HG03378 (cell line): Measurements from ENCODE around the gene SFSWAP.
"Not testable (repeated sequence)": the region's sequence is repeated elsewhere in the genome, so short reads cannot be mapped to it uniquely, and the experiment has no call there.

Source experiments
- ATAC-seq: cut with Tn5 transposase; IDR thresholded peaks from one replicate; pipeline ENCODE4 v1.9.1; 2021; ENCODE audit warnings: mild to moderate bottlenecking, moderate library complexity; ENCODE audit not compliant: unreplicated experiment

SFSWAP gene

GRCh38 chr12:131679186-131679585 lies 31.7 kb upstream of the SFSWAP start:
- ATAC-seq, result not testable (repeated sequence)

- ATAC-seq, result not testable (repeated sequence)
Measured at GRCh38 chr12:131679816-131680215, 31.1 kb upstream of the SFSWAP start.

DNA sequence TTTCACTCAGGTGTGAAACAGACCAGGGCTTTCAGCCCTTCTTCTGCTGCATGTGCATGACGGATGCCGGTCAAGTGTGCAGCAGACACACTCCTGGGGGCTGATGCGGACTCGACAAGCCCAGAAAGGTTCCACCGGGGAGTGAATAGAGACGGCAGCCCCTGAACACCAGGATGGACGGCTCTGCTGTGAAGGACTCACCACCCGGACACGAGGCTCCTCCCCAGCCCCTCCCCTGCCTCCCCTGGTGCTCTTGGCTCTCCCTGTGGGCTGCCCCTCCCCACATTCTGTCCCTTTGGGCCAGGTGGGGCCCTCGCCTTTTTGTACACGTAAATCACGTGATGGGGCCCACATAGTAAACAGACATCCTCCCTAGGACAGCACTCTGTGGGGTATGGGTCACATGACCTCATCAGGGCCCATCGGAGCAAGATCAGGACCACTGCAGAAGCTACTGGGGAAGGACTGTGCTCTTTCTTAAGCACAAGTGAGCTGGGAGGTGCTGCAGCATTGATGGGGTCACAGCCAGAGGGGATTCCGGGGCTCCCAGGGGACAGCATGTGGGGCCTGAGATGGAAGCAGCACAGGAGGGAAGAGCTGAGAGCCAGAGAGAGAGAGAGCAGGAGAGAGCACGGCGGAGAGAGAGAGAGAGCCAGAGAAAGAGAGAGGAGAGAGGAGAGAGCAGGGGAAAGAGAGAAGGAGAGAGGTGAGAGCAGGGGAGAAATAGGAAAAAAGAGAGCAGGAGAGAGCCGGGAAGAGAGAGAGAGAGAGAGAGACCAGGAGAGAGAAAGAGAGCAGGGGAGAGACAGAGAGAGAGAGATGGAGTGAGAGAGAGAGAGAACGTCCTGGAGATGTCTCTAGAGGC lies 30.3 kb upstream of the SFSWAP start:
- ATAC-seq, result not testable (repeated sequence)

- ATAC-seq, result no peak
Measured at GRCh38 chr12:131681257-131681620, 29.7 kb upstream of the SFSWAP start.

DNA sequence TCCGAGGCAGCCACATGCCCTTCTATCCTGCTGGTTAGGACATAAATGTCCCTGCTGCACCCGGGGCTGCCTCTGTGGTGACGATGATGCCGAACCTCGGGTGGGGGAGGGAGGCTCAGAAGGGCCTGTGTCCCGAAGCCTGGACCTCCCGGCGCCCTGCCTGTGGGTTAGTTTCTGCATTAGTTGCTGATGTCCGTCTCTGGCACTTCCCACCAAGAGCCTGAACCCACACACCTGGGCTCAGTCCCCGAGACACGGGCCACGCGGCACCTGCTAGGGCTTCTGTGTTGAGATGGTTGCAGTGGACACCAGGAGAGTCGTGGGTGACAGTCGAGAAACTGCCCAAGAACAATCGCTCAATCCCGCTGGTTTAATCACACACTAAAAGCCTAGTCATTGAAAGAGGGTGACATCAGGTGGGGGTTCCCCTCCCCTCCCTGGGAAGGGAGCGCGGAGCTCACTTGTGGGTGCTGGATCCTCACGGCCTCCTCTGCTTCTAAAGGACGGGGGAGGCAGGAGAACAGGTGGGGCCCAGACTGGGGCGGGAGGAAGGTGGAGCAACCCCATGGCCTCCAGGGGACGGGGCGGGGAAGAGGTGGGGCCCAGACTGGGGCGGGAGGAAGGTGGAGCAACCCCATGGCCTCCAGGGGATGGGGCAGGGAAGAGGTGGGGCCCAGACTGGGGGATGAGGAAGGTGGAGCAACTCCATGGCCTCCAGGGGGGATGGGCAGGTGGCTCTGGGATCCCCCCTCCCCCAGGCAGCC lies 29.0 kb upstream of the SFSWAP start:
- ATAC-seq, result peak; percentile 68

DNA sequence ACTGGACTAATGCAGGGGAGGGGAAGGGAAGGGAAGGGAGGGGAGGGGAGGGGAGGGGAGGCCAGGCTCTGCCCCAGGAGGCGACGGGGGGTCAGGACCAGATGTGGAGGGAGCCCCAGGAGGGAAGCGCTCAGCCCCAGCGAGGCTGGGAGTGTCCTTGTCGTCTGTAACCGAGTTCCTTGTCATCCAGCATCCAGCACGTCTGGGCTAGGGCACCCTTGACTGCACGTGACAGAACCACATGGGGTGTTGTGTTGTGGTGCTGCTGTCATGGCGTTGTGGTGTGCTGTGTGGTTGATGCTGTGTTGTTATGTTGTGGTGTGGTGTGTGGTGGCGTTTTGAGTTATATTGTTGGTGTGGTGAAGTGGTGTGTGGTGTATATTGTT lies 28.4 kb upstream of the SFSWAP start:
- ATAC-seq, result no peak

DNA sequence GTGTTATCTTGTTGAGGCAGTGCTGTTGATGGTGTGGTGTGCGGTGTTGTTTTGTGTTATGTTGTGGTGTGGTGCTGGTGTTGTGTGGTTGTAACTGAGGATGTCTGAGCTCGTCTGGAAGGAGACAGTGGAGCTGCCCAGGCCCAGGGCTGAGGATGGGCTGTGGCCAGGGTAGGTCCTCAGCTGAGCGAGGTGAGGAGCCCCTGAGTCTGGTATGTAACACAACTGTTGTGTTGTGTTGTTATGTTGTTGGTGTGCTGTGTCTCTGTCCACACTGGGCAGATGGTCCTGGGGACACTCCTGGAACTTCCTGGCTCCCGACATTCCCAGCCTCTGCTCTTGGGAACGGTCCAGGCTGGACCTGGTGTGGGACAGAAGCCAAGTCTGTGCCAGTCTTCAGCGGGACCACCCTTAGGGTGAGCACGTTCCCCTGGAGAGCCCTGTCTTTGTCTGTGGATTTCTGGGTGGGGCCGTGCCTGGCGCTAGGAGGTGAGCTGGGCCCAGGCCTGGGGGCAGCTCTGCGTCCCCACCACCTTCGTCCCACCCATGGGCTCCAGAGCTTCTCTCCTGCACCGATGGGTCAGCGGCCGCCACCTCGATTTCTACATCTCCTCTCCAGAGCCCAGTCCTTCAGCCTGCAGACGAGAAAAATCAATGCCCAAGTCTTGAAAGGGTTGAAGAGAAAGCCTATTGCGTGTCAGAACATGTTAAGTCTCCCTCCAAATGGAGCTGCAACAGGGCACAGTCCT lies 27.4 kb upstream of the SFSWAP start:
- no peak for ATAC-seq

DNA sequence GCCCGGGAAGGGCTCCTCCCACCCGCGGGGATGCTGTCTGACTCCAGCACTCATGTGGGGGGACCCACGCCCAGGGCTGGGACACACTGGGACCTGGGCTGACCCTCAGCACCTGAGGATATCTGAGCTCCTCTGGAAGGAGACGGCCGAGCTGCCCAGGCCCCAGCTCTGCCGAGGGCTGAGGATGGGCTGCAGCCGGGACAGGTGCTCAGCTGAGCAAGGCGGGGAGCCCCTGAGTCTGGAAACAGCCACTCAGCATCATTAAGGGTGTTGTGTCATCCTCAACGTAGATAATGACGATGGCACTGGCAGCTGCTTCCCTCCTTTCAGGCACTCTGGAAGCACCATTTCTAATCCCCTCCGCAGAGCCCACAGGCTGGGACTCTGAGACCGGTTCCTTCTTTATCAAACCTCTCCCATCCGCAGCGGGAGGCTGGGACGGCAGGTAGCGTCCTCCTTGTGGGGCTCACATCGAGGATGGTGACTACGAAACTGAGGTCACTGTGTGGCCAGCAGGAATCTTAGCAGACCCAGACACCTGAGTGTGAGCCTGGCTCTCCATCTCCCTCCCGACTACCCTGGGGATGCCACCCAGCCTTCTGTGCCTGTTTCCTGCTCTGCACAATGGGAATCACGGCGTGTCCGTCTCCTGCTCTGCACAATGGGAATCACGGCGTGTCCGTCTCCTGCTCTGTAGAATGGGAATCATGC lies 26.7 kb upstream of the SFSWAP start:
- ATAC-seq, result no peak

GRCh38 chr12:131687346-131688125 lies 23.4 kb upstream of the SFSWAP start:
- ATAC-seq, result no peak

- no peak for ATAC-seq
Measured at GRCh38 chr12:131688131-131688844, 22.6 kb upstream of the SFSWAP start.

DNA sequence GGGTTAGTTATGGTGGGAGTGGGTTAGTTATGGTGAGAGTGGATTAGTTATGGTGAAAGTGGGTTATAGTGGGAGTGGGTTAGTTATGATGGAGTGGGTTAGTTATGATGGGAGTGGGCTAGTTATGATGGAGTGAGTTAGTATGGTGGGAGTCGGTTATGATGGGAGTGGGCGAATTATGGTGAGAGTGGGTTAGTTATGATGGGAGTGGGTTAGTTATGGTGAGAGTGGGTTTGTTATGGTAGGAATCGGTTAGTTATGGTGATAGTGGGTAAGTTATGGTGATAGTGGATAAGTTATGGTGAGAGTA lies 22.1 kb upstream of the SFSWAP start:
- ATAC-seq, result no peak

- ATAC-seq, result no peak
Measured at GRCh38 chr12:131690320-131690719, 20.6 kb upstream of the SFSWAP start.

- ATAC-seq, result no peak
Measured at GRCh38 chr12:131692431-131692830, 18.5 kb upstream of the SFSWAP start.

DNA sequence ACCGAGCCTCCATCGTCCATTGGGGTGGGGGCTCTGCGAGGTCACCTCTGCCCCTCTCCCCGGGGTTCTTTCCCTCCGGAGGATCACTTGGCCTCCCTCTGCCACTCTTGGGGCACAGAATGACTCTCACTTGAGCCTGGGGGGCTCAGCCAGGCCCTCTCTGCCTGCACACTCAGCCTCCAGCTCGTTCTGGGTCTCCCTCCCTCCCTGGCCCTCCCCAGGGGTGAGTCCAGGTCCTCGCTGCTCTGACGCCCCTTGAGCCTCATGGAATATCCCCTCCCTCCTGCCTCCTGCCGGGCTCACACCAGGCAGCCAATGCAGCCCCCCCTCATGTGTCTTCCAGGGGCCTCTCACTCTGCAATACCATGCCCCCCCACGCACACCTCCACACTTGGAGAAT lies 17.7 kb upstream of the SFSWAP start:
- ATAC-seq, result no peak

GRCh38 chr12:131694116-131694838 lies 16.6 kb upstream of the SFSWAP start:
- no peak for ATAC-seq

DNA sequence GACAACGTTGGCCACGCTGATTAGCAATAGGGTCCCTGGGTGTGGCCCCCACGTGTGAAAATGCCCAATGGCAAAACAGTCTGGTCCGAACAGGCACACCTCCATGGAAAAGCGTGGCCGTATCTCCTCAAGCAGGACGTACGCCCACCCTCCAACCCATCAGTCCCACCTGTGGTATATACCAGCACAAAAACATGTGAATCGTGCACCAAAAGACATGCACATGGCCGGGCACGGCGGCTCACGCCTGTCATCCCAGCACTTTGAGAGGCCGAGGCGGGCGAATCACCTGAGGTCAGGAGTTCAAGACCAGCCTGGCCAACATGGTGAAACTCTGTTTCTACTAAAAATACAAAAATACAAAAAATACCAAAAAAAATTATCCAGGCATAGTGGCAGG lies 14.9 kb upstream of the SFSWAP start:
- no peak for ATAC-seq

GRCh38 chr12:131698286-131698685 lies 12.6 kb upstream of the SFSWAP start:
- no peak for ATAC-seq

DNA sequence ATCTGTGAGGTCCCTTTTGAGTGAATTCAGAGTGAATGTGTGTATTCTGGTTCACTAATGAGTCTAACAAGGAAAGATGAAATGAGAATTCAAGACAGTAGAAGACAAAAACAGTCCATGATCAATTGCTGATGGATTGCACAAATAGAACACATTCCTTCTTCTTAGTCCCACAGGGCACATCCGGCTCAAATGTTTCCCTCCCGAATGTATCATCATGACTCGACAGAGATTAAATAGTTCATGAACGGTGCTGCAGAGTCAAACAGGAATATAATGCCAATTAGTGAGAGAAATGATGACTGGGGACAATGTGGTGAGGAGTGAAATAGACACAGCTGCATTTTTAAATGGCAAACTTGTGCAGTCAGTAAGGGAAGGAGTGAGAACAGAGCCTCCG lies 11.5 kb upstream of the SFSWAP start:
- ATAC-seq, result no peak

GRCh38 chr12:131700271-131700670 lies 10.6 kb upstream of the SFSWAP start:
- no peak for ATAC-seq
